ENCODE measurements around the gene PAIP2. TPM values are rescaled to one million over a fixed set of nuclear protein-coding genes. Genes with fewer than 3 reads are reported as not detected.

The PAIP2 gene
- total RNA-seq, 6 experiments from 2014 or later: 34.5 to 55.8 (median 41.4) TPM

DNA sequence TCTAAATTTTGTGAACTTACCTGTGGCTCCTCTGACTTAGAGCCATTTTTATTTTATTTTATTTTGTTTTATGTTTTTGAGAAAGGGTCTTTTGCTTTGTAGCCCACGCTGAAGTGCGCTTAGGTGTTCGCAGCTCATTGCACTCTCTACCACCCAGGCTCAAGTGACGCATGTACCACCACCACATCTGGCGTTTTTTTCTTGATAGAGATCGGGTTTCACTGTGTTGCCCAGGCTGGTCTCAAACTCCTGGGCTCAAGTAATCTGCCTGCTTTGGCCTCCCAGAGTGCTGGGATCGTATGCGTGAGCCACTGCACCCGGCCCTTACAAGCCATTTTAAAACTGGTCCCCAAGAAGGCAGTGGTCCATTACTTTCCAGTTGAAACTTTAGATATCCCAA lies 29.6 kb upstream of the PAIP2 start:
- TF ChIP-seq, protein P1, sequence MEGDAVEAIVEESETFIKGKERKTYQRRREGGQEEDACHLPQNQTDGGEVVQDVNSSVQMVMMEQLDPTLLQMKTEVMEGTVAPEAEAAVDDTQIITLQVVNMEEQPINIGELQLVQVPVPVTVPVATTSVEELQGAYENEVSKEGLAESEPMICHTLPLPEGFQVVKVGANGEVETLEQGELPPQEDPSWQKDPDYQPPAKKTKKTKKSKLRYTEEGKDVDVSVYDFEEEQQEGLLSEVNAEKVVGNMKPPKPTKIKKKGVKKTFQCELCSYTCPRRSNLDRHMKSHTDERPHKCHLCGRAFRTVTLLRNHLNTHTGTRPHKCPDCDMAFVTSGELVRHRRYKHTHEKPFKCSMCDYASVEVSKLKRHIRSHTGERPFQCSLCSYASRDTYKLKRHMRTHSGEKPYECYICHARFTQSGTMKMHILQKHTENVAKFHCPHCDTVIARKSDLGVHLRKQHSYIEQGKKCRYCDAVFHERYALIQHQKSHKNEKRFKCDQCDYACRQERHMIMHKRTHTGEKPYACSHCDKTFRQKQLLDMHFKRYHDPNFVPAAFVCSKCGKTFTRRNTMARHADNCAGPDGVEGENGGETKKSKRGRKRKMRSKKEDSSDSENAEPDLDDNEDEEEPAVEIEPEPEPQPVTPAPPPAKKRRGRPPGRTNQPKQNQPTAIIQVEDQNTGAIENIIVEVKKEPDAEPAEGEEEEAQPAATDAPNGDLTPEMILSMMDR (IDR thresholded peaks at IDR 0.05): no peak
- TF ChIP-seq POLR2A (IDR thresholded peaks at IDR 0.05): no peak
- Histone ChIP-seq H3K9me3 (no peaks in the 10 kb centered on the region), H3K27me3 (no peaks in the 10 kb centered on the region), H3K27ac (no peak overlapping the region), H3K4me1 (peaks cover 0 to 10% (median 7%) of the 10 kb centered on the region in 4 donors), H3K36me3 (peaks cover 0 to 12% (median 6%) of the 10 kb centered on the region in 4 donors), H3K4me3 (no peak overlapping the region)
- no peak for DNase-seq
- intact Hi-C loops (cut with DNase I): no loop called here
- no peak for ATAC-seq
- 100% methylated on average over 2 of the region's 9 CpGs for whole genome bisulfite sequencing (ENCODE audit: insufficient coverage, low coverage, low lambda C conversion rate, missing lambda C conversion rate)

DNA sequence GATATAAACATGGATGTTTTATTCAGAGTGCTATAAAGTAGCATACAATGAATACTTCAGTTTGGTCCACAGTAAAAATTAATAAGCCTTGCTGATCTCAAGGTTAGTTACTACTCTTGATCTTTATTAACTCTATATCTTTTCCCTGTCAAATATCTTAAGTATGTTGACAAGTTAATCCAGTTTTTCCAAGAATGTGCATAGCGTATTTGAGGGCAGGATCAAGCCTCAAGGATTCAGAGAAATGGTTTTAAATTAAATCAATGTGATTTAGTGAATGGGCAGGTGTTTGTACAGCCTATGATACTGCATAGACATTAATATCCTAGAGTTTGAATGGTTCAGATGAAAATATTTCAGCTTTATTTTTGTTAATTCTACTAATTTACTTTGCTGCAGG lies 27.4 kb upstream of the PAIP2 start:
- intact Hi-C loops (cut with DNase I): no loop called here
- Histone ChIP-seq H3K27ac (no peak overlapping the region), H3K36me3 (peaks cover 0 to 33% (median 15%) of the 10 kb centered on the region in 4 donors), H3K4me3 (no peak overlapping the region), H3K27me3 (no peaks in the 10 kb centered on the region), H3K9me3 (no peaks in the 10 kb centered on the region), H3K4me1 (peaks cover 0 to 10% (median 3%) of the 10 kb centered on the region in 4 donors)
- WGBS (ENCODE audit: insufficient coverage, low coverage, low lambda C conversion rate, missing lambda C conversion rate): 89% methylated on average over 1 of the region's 1 CpG
- no peak for TF ChIP-seq POLR2A (IDR thresholded peaks at IDR 0.05)
- TF ChIP-seq, protein P1 (IDR thresholded peaks at IDR 0.05): no peak
- ATAC-seq (no peak), DNase-seq (no peak)

DNA sequence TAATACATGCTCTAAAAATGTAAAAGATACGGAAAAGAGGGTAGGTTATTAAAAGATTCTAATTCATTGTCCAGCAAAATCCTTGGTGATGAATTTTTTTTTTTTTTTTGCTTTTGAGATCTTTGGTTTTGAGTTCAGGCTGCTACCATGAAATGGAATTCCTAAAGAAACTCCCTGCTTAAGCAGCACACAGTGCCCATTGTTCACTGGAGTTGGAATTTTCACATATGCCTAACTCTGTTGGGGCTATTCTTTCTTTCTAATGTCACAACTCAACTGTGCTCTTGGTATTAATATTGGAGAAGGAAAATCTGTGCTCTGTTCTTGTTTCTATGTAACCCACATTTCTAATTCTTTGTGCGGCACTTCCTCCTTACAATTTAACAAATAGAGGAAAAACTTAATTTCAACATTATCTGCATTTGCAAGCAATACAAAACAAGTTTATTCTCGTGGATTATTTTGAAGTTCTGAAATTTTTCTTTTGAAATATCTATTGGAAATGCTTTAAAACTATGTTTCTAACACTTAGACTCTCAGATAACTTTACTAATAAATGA lies 26.5 kb upstream of the PAIP2 start:
- Histone ChIP-seq H3K27me3 (no peaks in the 10 kb centered on the region), H3K27ac (no peak overlapping the region), H3K4me1 (peaks cover 0 to 10% (median under 1%) of the 10 kb centered on the region in 4 donors), H3K36me3 (peaks cover 0 to 42% (median 19%) of the 10 kb centered on the region in 4 donors), H3K4me3 (no peak overlapping the region), H3K9me3 (no peaks in the 10 kb centered on the region)
- DNase-seq: no peak
- TF ChIP-seq, protein P1 (IDR thresholded peaks at IDR 0.05): no peak
- no peak for TF ChIP-seq POLR2A (IDR thresholded peaks at IDR 0.05)
- intact Hi-C loops (cut with DNase I): no loop called here
- WGBS (ENCODE audit: insufficient coverage, low coverage, low lambda C conversion rate, missing lambda C conversion rate): 73% methylated on average over 3 of the region's 3 CpGs
- ATAC-seq: no peak

DNA sequence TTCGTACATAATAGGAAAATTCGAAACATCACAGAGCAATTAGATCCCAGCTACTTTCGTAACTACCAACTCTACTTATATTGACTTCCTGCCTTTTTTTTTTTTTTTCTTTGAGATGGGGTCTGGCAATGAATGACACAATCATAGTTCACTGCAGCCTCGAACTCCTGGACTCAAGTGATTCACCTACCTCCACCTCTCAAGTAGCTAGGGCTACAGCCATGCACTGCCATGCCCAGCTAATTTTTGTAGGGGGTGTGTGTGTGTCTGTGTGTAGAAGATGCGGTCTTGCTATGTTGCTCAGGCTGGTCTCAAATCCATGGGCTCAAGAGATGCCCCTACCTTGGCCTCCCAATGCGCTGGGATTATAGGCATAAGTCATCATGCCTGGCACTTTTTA lies 5.8 kb upstream of the PAIP2 start:
- no peak for TF ChIP-seq POLR2A (IDR thresholded peaks at IDR 0.05)
- TF ChIP-seq, protein P1 (IDR thresholded peaks at IDR 0.05): no peak
- peaks cover 0 to 2% (median 0%) of the 10 kb centered on the region in 4 donors for H3K4me1 ChIP-seq
- no peak overlapping the region for H3K27ac ChIP-seq
- H3K4me3 ChIP-seq: no peak overlapping the region
- WGBS (ENCODE audit: insufficient coverage, low coverage, low lambda C conversion rate, missing lambda C conversion rate): 71% methylated on average over 6 of the region's 6 CpGs
- intact Hi-C loops (cut with DNase I): no loop called here
- ATAC-seq: peak in 1 of 4 donors; percentile 8
- no peak for DNase-seq
- H3K36me3 ChIP-seq: peaks cover 0 to 26% (median 5%) of the 10 kb centered on the region in 4 donors
- no peaks in the 10 kb centered on the region for H3K9me3 ChIP-seq
- H3K27me3 ChIP-seq: no peaks in the 10 kb centered on the region
